H1 (cell line): Measurements from ENCODE around the gene CLDN3. TPM values are rescaled to one million over a fixed set of nuclear protein-coding genes. Genes with fewer than 3 reads are reported as not detected.

ENCODE experiments used
- CTCF ChIA-PET: fragments of 300-600 bp; sonication (Branson Sonifier 250); formaldehyde crosslinking; loops from one replicate; lab custom pipeline; 2021; ENCODE audit not compliant: partially characterized antibody; lab: Charles Lee
- POLR2A ChIA-PET: fragments of 300-600 bp; sonication (Branson Sonifier 250); formaldehyde crosslinking; loops from one replicate; lab custom pipeline; 2021; ENCODE audit warnings: inconsistent platforms; ENCODE audit not compliant: partially characterized antibody; lab: Charles Lee
- DNase-seq, 2 experiments: peaks; one replicate each; pipeline versions ENCODE4 v3.0.0 to v3.0.0-alpha.2; 2010 to 2022; ENCODE audit warnings: low spot score in 2 of 2, low read depth in 1 of 2, mixed read lengths in 1 of 2
- FAIRE-seq: peaks from 2 replicates; lab custom pipeline; 2011; peaks lifted over from hg19 to GRCh38; lab: Jason Lieb, UNC
- H2AFZ ChIP-seq: 2 replicates; pipeline ENCODE4 v1.8.1; 2012; ENCODE audit warnings: low read length, inconsistent platforms
- H2AK5ac ChIP-seq: 2 replicates; pipeline ENCODE4 v1.6.1; 2013; ENCODE audit warnings: low read depth, low read length
- H2BK120ac ChIP-seq: replicated peaks from 2 replicates; pipeline ENCODE3; 2013; ENCODE audit warnings: low read depth, low read length, inconsistent platforms
- H2BK12ac ChIP-seq: 2 replicates; pipeline ENCODE4 v1.6.1; 2013; ENCODE audit warnings: low read depth, low read length
- H2BK15ac ChIP-seq: 2 replicates; pipeline ENCODE4 v1.6.1; 2013; ENCODE audit warnings: low read length
- H2BK20ac ChIP-seq: 2 replicates; pipeline ENCODE4 v1.6.1; 2013; ENCODE audit warnings: low read length
- H2BK5ac ChIP-seq: 2 replicates; pipeline ENCODE4 v1.6.1; 2013; ENCODE audit warnings: low read depth, low read length
- H3K14ac ChIP-seq: 2 replicates; pipeline ENCODE4 v1.6.1; 2013; ENCODE audit warnings: inconsistent platforms; ENCODE audit not compliant: insufficient read length
- H3K18ac ChIP-seq: 2 replicates; pipeline ENCODE4 v1.6.1; 2013; ENCODE audit warnings: low read length; ENCODE audit errors: extremely low read depth
- H3K23ac ChIP-seq: 2 replicates; pipeline ENCODE4 v1.6.1; 2013; ENCODE audit warnings: inconsistent platforms; ENCODE audit not compliant: insufficient read length
- H3K23me2 ChIP-seq: 2 replicates; pipeline ENCODE4 v1.6.1; 2013; ENCODE audit warnings: low read depth, low read length
- H3K27ac ChIP-seq: 2 replicates; pipeline ENCODE4 v1.6.1; 2011; ENCODE audit warnings: low read depth, low read length, inconsistent platforms
- H3K27me3 ChIP-seq, 4 experiments: replicated peaks in 1 of 4; 1 replicate in 1 of 4; 2 replicates in 3 of 4; pipeline versions ENCODE4 v1.6.1 to v1.8.1; 2011 to 2013; ENCODE audit warnings: low read length in 3 of 4, mild to moderate bottlenecking in 3 of 4, inconsistent platforms in 2 of 4, mixed read lengths in 2 of 4, moderate library complexity in 1 of 4; ENCODE audit not compliant: control insufficient read depth in 3 of 4, insufficient read depth in 3 of 4; ENCODE audit errors: extremely low read depth in 1 of 4
- H3K36me3 ChIP-seq, 4 experiments: 2 replicates each; pipeline versions ENCODE4 v1.6.1 to v1.8.1; 2011 to 2013; ENCODE audit warnings: mild to moderate bottlenecking in 4 of 4, low read length in 3 of 4, moderate library complexity in 2 of 4, control low read depth in 1 of 4, inconsistent platforms in 1 of 4; ENCODE audit not compliant: insufficient read depth in 4 of 4, control insufficient read depth in 2 of 4
- H3K4ac ChIP-seq: replicated peaks from 2 replicates; pipeline ENCODE3; 2013; ENCODE audit warnings: low read length, low read depth, mixed read lengths, inconsistent platforms; ENCODE audit not compliant: insufficient read length
- H3K4me1 ChIP-seq, 4 experiments: replicated peaks in 1 of 4; 1 replicate in 1 of 4; 2 replicates in 3 of 4; pipeline versions ENCODE4 v1.6.1 to v1.8.1; 2011 to 2013; ENCODE audit warnings: low read length in 3 of 4, inconsistent platforms in 2 of 4, mixed read lengths in 1 of 4; ENCODE audit not compliant: insufficient read depth in 4 of 4, control insufficient read depth in 3 of 4
- H3K4me2 ChIP-seq, 2 experiments: 2 replicates each; pipeline versions ENCODE4 v1.6.1 to v1.8.1; 2011 to 2013; ENCODE audit warnings: low read depth in 2 of 2, low read length in 2 of 2, control low read depth in 1 of 2, inconsistent platforms in 1 of 2, mild to moderate bottlenecking in 1 of 2; ENCODE audit not compliant: insufficient read depth in 1 of 2
- H3K4me3 ChIP-seq, 4 experiments: fragments of 200-600, 300-600 bp in 1 of 4; sonication (generic), shearing (Covaris generic), sonication (Bioruptor Twin) in 1 of 4; 2 replicates each; pipeline versions ENCODE4 v1.5.1 to v1.8.1; 2011 to 2016; ENCODE audit warnings: low read length in 4 of 4, low read depth in 3 of 4, control low read depth in 2 of 4, inconsistent platforms in 2 of 4, mild to moderate bottlenecking in 2 of 4, mixed read lengths in 1 of 4, moderate library complexity in 1 of 4; ENCODE audit not compliant: insufficient read depth in 2 of 4; ENCODE audit errors: extremely low read depth in 1 of 4
- H3K56ac ChIP-seq: replicated peaks from 2 replicates; pipeline ENCODE3; 2013; ENCODE audit warnings: low read depth, mild to moderate bottlenecking, mixed read lengths, low read length, inconsistent platforms; ENCODE audit not compliant: insufficient read length
- H3K79me1 ChIP-seq: 2 replicates; pipeline ENCODE4 v1.6.1; 2013; ENCODE audit warnings: low read depth, low read length, control low read depth
- H3K79me2 ChIP-seq, 2 experiments: 2 replicates each; pipeline versions ENCODE4 v1.6.1 to v1.8.1; 2012 to 2013; ENCODE audit warnings: low read length in 2 of 2, mild to moderate bottlenecking in 2 of 2, inconsistent platforms in 1 of 2; ENCODE audit not compliant: insufficient read depth in 2 of 2, control insufficient read depth in 1 of 2
- H3K9ac ChIP-seq, 4 experiments: replicated peaks in 1 of 4; 1 replicate in 1 of 4; 2 replicates in 3 of 4; pipeline versions ENCODE4 v1.6.1 to v1.8.1; 2011 to 2013; ENCODE audit warnings: low read depth in 3 of 4, low read length in 3 of 4, control low read depth in 2 of 4, mild to moderate bottlenecking in 2 of 4, moderate library complexity in 2 of 4, inconsistent platforms in 1 of 4; ENCODE audit errors: extremely low read depth in 1 of 4
- H3K9me3 ChIP-seq, 2 experiments: 2 replicates each; pipeline versions ENCODE4 v1.6.1 to v1.8.1; 2012 to 2013; ENCODE audit warnings: mild to moderate bottlenecking in 2 of 2, moderate library complexity in 2 of 2, control low read depth in 1 of 2, inconsistent platforms in 1 of 2, low read depth in 1 of 2, low read length in 1 of 2, mixed read lengths in 1 of 2; ENCODE audit not compliant: insufficient read depth in 2 of 2
- H4K20me1 ChIP-seq, 2 experiments: replicated peaks in 1 of 2; 2 replicates each; pipeline versions ENCODE3 to v1.8.1; 2011 to 2013; ENCODE audit warnings: inconsistent platforms in 2 of 2, low read length in 2 of 2, mild to moderate bottlenecking in 1 of 2; ENCODE audit not compliant: insufficient read depth in 2 of 2, control insufficient read depth in 1 of 2
- H4K5ac ChIP-seq: 2 replicates; pipeline ENCODE4 v1.6.1; 2013; ENCODE audit warnings: low read length, low read depth, mixed read lengths, inconsistent platforms; ENCODE audit not compliant: insufficient read length
- H4K8ac ChIP-seq: 2 replicates; pipeline ENCODE4 v1.8.0; 2013; ENCODE audit warnings: mild to moderate bottlenecking, moderate library complexity, low read length, inconsistent platforms; ENCODE audit not compliant: insufficient read depth; ENCODE audit errors: extremely low read depth
- H4K91ac ChIP-seq: replicated peaks from 2 replicates; pipeline ENCODE3; 2013; ENCODE audit warnings: low read length, mixed read lengths, inconsistent platforms; ENCODE audit not compliant: insufficient read length
- BCL11A ChIP-seq, 2 experiments: IDR thresholded peaks; one replicate each; pipeline ENCODE4 v1.6.1; 2011; ENCODE audit warnings: low read depth in 2 of 2, low read length in 2 of 2, mild to moderate bottlenecking in 2 of 2
- CBX5 ChIP-seq: fragments of 300-800, 300-1000 bp; sonication (generic); IDR thresholded peaks from 2 replicates; pipeline ENCODE4 v1.7.1; 2016; ENCODE audit warnings: antibody characterized with exemption, low read length, low read depth
- CBX8 ChIP-seq: fragments of 300-800, 300-1000 bp; sonication (generic); IDR thresholded peaks from 2 replicates; pipeline ENCODE4 v1.7.1; 2016; ENCODE audit warnings: low read depth, low read length, borderline replicate concordance
- CEBPB ChIP-seq: IDR thresholded peaks from 2 replicates; pipeline ENCODE4 v1.6.1; 2012; ENCODE audit warnings: low read depth, low read length
- EGR1 ChIP-seq: IDR thresholded peaks from 2 replicates; pipeline ENCODE4 v1.6.1; 2011; ENCODE audit warnings: low read depth, low read length, borderline replicate concordance
- EP300 ChIP-seq, 2 experiments: IDR thresholded peaks; 1 replicate in 1 of 2; 2 replicates in 1 of 2; pipeline ENCODE4 v1.6.1; 2011 to 2012; ENCODE audit warnings: low read depth in 2 of 2, low read length in 2 of 2, mild to moderate bottlenecking in 2 of 2, borderline replicate concordance in 1 of 2, inconsistent platforms in 1 of 2, moderate library complexity in 1 of 2
- FOSL1 ChIP-seq: IDR thresholded peaks from 2 replicates; pipeline ENCODE4 v1.6.1; 2011; ENCODE audit warnings: mild to moderate bottlenecking, low read depth, low read length, moderate library complexity; ENCODE audit not compliant: insufficient read depth
- JUN ChIP-seq: IDR thresholded peaks from 2 replicates; pipeline ENCODE4 v1.6.1; 2011; ENCODE audit warnings: low read depth, mild to moderate bottlenecking, improper control_type of control experiment, low read length
- KDM4A ChIP-seq: IDR thresholded peaks from one replicate; pipeline ENCODE4 v1.7.1; 2012; ENCODE audit warnings: low read depth, mild to moderate bottlenecking, moderate library complexity, low read length, inconsistent platforms; ENCODE audit not compliant: severe bottlenecking
- NANOG ChIP-seq: IDR thresholded peaks from 2 replicates; pipeline ENCODE4 v1.6.1; 2011; ENCODE audit warnings: low read length, low read depth, mild to moderate bottlenecking, inconsistent platforms; ENCODE audit not compliant: insufficient read depth, poor library complexity, severe bottlenecking
- NRF1 ChIP-seq: IDR thresholded peaks from 2 replicates; pipeline ENCODE4 v1.6.1; 2011; ENCODE audit warnings: mild to moderate bottlenecking, low read depth, low read length, improper control_type of control experiment
- SIN3A ChIP-seq, 2 experiments: IDR thresholded peaks in 1 of 2; conservative IDR thresholded peaks in 1 of 2; 2 replicates each; pipeline ENCODE4 v1.6.1; 2011 to 2012; ENCODE audit warnings: low read length in 2 of 2, improper control_type of control experiment in 1 of 2, low read depth in 1 of 2, mild to moderate bottlenecking in 1 of 2
- SP2 ChIP-seq: IDR thresholded peaks from 2 replicates; pipeline ENCODE4 v1.6.1; 2012; ENCODE audit warnings: mild to moderate bottlenecking, low read length, inconsistent platforms
- TEAD4 ChIP-seq: IDR thresholded peaks from 2 replicates; pipeline ENCODE4 v1.6.1; 2012; ENCODE audit warnings: low read depth, low read length, inconsistent platforms, mixed read lengths
- WGBS, 2 experiments: shearing (Covaris generic) in 1 of 2; methylation state at CpG; one replicate each; pipeline versions ENCODE4 v1.1.6 to v1.1.7; 2013 to 2015; ENCODE audit warnings: low lambda C conversion rate in 2 of 2, mixed read lengths in 2 of 2, inconsistent platforms in 1 of 2, low coverage in 1 of 2, missing lambda C conversion rate in 1 of 2; ENCODE audit not compliant: insufficient replicate concordance in 2 of 2, insufficient coverage in 1 of 2, insufficient read length in 1 of 2; ENCODE audit errors: extremely low coverage in 1 of 2, missing lambda C conversion rate in 1 of 2; 5-methylcytosine and 5-hydroxymethylcytosine counted together
- polyA plus RNA-seq, 7 experiments: library from polyadenylated mRNA; depleted of rRNA in 3 of 7; stranded (reverse) in 5 of 7; unstranded in 2 of 7; fragments of >200 nt in 5 of 7; fragments of 200-250 nt in 2 of 7; gene quantifications; 1 replicate in 5 of 7; 2 replicates in 1 of 7; 4 replicates in 1 of 7; pipeline versions ENCODE4 v1.2.1 to v1.2.3, GENCODE V29; 2011 to 2013; ENCODE audit warnings: missing spikeins in 2 of 7, mixed read lengths in 2 of 7
- total RNA-seq: library from RNA; stranded (reverse); fragmentation: NEBNext Ultra II Directional; extraction: Animal tissue kit (Norgen Biotek cat#: 25700); gene quantifications from 2 replicates; pipeline ENCODE4 v1.2.1, GENCODE V29; 2021

Gene CLDN3
- total and polyA plus RNA-seq, 2 of the 8 experiments (the other 6 are each of a cell fraction or from before 2014, with no cell fraction given): 19.1 to 65.2 TPM

- Histone ChIP-seq H4K91ac (no peak overlapping the region), H3K27ac (no peak overlapping the region), H3K79me2 (no peaks in the 10 kb centered on the region), H2BK15ac (no peak overlapping the region), H3K18ac (no peak overlapping the region), H2BK120ac (no peak overlapping the region), H3K36me3 (no peaks in the 10 kb centered on the region), H3K4ac (no peak overlapping the region), H3K79me1 (no peaks in the 10 kb centered on the region), H3K4me1 (no peaks in the 10 kb centered on the region), H2AFZ (no peak overlapping the region), H3K9me3 (no peaks in the 10 kb centered on the region), H2BK20ac (no peak overlapping the region), H3K23ac (no peak overlapping the region), H2BK12ac (no peak overlapping the region), H3K27me3 (no peaks in the 10 kb centered on the region), H3K14ac (no peak overlapping the region), H3K56ac (no peak overlapping the region), H3K4me3 (no peak overlapping the region), H4K8ac (no peak overlapping the region), H4K5ac (no peak overlapping the region), H3K4me2 (no peak overlapping the region), H3K23me2 (peaks cover 3% of the 10 kb centered on the region; the same call in 1 of the 2 replicates), H2BK5ac (no peak overlapping the region), H3K9ac (no peak overlapping the region), H4K20me1 (peaks cover 0 to 3% of the 10 kb centered on the region in 2 experiments), H2AK5ac (no peak overlapping the region)
- 76% methylated on average over 5 of the region's 5 CpGs; no CpG with 5 or more reads in 1 of the 2 experiments for WGBS, 2 experiments
- FAIRE-seq (no peak), DNase-seq (no peak)
- ChIA-PET CTCF (interaction anchor here (0.5 to 2.1 kb wide), 14 partner anchors 9 to 206 kb away, joined by 3 to 16 read pairs (median 4); no protein-coding TSS in a partner anchor), POLR2A (interaction anchor here (0.9 to 1.4 kb wide), 4 partner anchors 9 to 121 kb away, joined by 3 to 5 read pairs (median 4); partner anchors contain the start of gene STX1A)
- no peak for TF ChIP-seq NRF1
- TF ChIP-seq CBX5: no peak
- TF ChIP-seq SP2: no peak
- no peak for TF ChIP-seq CEBPB
- TF ChIP-seq FOSL1: no peak
- no peak for TF ChIP-seq KDM4A
- no peak for TF ChIP-seq CBX8
- no peak for TF ChIP-seq JUN
- TF ChIP-seq EGR1: no peak
- TF ChIP-seq TEAD4: no peak
- no peak for TF ChIP-seq NANOG
- no peak for TF ChIP-seq SIN3A (conservative IDR thresholded peaks at IDR 0.05 in 1 of 2, IDR thresholded peaks at IDR 0.05 in 1 of 2; ENCODE audit: low read depth in 1 of 2, low read length in 2 of 2)
- TF ChIP-seq EP300 (IDR thresholded peaks at IDR 0.05; ENCODE audit: borderline replicate concordance in 1 of 2, low read depth in 2 of 2, low read length in 2 of 2): no peak
- no peak for TF ChIP-seq BCL11A (IDR thresholded peaks at IDR 0.05; ENCODE audit: low read depth in 2 of 2, low read length in 2 of 2)
Observed at GRCh38 chr7:73728551-73728950, 41.5 kb downstream of the CLDN3 start.
